Measurements from ENCODE around the gene PITX2.

GRCh38 chr4:110623718-110624397, 981 bp upstream of the PITX2 start:
- TF ChIP-seq POLR2A (IDR thresholded peaks at IDR 0.05), result no peak
- no peak for TF ChIP-seq CTCF (IDR thresholded peaks at IDR 0.05 in 8 of 11, conservative IDR thresholded peaks at IDR 0.05 in 3 of 11)
- no peak for TF ChIP-seq POLR2AphosphoS5 (IDR thresholded peaks at IDR 0.05)

Data from spleen (tissue), 7 donors.